Activated naive CD4-positive, alpha-beta T cell treated with anti-CD3 and anti-CD28 coated beads, Interleukin-2, amount 50 U/mL, for 24 hours (primary cell): Measurements from ENCODE around the gene PEF1.

ENCODE experiments used
- H3K27ac Mint-ChIP-seq: one replicate; pipeline ENCODE4 v1.8.0; 2021; ENCODE audit warnings: mild to moderate bottlenecking, mixed read lengths
- H3K27me3 Mint-ChIP-seq: one replicate; pipeline ENCODE4 v1.8.0; 2021; ENCODE audit warnings: mixed read lengths
- H3K36me3 Mint-ChIP-seq: one replicate; pipeline ENCODE4 v1.8.0; 2021; ENCODE audit warnings: mixed read lengths
- H3K4me1 Mint-ChIP-seq: one replicate; pipeline ENCODE4 v1.8.0; 2021; ENCODE audit warnings: mixed read lengths
- H3K4me3 Mint-ChIP-seq: one replicate; pipeline ENCODE4 v1.8.0; 2021; ENCODE audit warnings: mild to moderate bottlenecking, mixed read lengths
- H3K9me3 Mint-ChIP-seq: one replicate; pipeline ENCODE4 v1.8.0; 2021; ENCODE audit warnings: mixed read lengths

Gene PEF1

DNA sequence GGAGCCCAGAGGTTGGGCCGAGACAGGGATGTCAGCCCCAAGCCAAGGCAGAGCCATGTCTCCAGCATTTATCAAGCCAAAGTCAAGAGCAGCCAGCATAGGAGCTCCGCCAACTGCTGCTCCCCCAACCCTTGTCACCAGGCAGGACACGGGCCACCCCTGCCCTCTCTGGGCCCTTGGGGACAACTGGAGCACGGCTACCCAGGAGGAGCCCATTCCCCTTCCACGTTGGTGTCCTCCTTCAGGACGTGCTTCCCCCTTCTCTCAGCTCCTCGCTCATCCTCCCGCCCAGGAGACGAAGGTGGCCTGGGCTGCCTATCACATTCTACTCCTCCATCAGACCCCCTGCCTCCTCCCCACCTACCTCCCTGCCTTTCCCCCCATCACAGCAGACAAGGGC, 19.9 kb upstream of the PEF1 start:
- H3K4me3 Mint-ChIP-seq: no peak overlapping the region
- no peak overlapping the region for H3K27ac Mint-ChIP-seq
- no peaks in the 10 kb centered on the region for H3K36me3 Mint-ChIP-seq
- H3K4me1 Mint-ChIP-seq: peaks cover 2% of the 10 kb centered on the region
- H3K27me3 Mint-ChIP-seq: peaks cover 3% of the 10 kb centered on the region
- H3K9me3 Mint-ChIP-seq: no peaks in the 10 kb centered on the region

DNA sequence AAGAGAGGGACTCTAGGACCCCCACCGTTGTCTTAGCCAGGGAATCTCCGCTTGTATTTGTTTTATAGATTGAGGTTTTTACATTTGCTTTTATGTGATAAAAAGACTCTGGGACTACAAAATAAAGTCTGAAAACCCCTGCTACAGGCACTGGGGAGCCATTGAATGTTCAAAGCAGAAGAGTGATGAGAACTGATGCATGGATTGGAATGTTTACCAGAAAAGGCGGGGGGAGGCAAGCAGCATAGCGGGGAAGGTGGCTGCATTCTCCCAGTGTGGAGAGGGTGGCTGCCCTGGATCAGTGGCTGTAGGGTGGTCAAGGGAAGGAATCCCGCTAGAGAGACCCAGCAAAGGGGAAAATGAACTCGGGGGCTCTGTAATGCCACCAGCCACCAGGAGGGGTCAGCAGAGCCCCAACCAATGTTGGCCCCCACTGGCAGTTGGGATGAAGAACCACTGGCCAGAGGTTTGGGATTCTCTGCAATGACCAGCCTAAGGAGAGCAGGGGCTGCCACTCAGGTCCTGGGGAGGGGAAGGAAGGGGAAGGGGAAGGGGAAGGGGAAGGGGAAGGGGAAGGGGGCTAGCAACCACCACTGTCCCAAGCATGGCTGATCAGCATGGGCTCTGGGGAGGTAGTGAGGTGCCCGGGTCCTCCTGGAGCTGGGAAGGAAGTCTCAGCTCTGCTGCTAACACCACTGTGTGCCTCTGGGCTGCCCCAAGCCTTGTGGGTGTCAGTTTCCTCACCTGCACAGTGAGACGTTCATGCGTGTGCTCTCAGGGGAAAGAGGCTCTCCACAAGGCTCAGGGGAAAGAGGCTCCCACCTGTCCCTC, 19.2 kb upstream of the PEF1 start:
- Mint-ChIP-seq H3K4me3 (no peak overlapping the region), H3K36me3 (no peaks in the 10 kb centered on the region), H3K9me3 (no peaks in the 10 kb centered on the region), H3K4me1 (no peaks in the 10 kb centered on the region), H3K27me3 (no peaks in the 10 kb centered on the region), H3K27ac (no peak overlapping the region)

DNA sequence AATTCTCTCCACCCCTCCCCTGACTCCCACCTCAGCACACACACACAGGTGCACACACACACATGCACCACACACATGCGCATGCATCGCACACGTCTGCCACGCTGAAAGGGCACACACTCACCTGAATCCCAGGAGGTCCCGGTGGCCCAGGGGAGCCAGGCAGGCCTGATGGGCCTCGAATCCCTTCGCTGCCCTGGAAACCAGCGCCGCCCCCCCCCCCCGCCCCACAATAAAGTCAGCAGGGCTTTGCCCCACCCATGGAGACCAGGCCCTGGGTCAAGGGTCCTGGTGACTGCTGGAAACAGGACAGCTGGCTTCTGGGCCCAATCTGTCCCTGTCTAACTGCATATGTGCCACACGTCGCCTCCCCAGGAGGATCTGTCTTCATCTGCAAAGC, 17.8 kb upstream of the PEF1 start:
- Mint-ChIP-seq H3K36me3 (no peaks in the 10 kb centered on the region), H3K27me3 (no peaks in the 10 kb centered on the region), H3K27ac (no peak overlapping the region), H3K9me3 (no peaks in the 10 kb centered on the region), H3K4me1 (no peaks in the 10 kb centered on the region), H3K4me3 (no peak overlapping the region)

DNA sequence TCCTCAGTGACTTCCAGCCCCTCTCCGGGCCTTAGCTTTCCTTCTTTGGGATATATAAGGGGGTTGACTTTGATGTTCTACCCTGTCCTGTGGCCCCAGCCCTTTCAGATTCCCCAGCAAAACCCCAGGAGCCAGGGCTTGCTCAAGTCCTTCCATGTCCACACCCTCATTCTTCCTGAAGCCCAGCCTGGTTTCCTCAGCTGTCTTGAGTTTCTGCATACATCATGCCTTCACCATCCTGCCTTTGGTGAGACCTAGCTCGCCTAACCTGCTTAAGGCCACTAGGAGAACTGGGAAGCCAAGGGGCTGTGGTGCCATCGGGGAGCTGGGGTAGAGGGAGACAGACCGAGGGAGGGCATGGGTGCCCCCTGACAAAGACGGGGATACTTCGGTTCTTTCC, 17.2 kb upstream of the PEF1 start:
- no peak overlapping the region for H3K27ac Mint-ChIP-seq
- no peaks in the 10 kb centered on the region for H3K9me3 Mint-ChIP-seq
- no peaks in the 10 kb centered on the region for H3K27me3 Mint-ChIP-seq
- H3K4me1 Mint-ChIP-seq: no peaks in the 10 kb centered on the region
- no peak overlapping the region for H3K4me3 Mint-ChIP-seq
- no peaks in the 10 kb centered on the region for H3K36me3 Mint-ChIP-seq

DNA sequence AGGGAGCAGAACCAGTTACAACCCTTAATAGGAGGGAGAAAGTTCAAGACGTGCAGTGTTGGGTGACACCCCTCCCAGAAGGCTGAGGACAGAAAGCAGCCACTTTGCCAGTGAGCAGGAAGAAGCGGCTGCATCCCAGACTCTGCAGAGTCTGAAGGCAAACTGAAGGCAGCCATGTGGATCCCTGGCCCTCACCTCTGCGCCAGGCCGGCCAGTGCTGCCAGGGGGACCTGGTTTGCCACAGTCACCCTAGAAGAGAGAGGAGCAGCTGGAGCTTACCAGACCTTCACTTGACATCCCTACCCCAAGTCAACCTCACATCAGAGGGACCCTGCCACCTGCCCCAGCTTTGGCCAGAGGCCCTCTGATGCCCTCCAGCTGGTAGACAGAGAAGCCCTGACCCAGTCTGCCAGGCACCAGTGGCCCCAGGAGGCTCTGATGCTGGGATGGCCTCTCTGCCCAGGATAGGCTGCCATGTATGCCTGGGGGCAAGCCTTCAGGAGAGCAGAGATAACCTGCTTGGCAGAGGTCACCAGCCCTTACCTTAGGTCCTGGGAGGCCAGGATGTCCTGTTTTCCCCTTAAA, 16.3 kb upstream of the PEF1 start:
- Mint-ChIP-seq H3K9me3 (no peaks in the 10 kb centered on the region), H3K27me3 (no peaks in the 10 kb centered on the region), H3K27ac (no peak overlapping the region), H3K36me3 (no peaks in the 10 kb centered on the region), H3K4me1 (no peaks in the 10 kb centered on the region), H3K4me3 (no peak overlapping the region)

DNA sequence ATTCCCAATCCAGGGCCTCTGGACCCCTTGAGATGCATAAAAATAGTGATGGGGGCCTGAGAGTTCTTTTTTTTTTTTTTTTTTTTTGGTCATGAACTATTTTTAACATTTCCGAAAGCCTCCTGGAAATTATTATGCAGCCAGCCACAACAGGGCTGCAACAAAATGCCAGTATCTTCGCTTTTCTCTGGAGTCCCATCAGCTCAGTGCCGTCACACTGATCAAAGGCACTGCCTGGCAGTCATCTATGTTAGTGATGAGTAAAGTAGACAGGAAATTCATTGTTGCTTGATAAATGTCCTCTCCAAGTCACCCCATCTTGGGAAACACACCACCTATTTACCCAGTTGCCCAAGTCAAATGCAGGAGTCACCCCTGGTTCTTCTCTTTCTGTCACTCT, 15.2 kb upstream of the PEF1 start:
- Mint-ChIP-seq H3K4me3 (no peak overlapping the region), H3K36me3 (no peaks in the 10 kb centered on the region), H3K4me1 (no peaks in the 10 kb centered on the region), H3K27ac (no peak overlapping the region), H3K27me3 (no peaks in the 10 kb centered on the region), H3K9me3 (no peaks in the 10 kb centered on the region)

DNA sequence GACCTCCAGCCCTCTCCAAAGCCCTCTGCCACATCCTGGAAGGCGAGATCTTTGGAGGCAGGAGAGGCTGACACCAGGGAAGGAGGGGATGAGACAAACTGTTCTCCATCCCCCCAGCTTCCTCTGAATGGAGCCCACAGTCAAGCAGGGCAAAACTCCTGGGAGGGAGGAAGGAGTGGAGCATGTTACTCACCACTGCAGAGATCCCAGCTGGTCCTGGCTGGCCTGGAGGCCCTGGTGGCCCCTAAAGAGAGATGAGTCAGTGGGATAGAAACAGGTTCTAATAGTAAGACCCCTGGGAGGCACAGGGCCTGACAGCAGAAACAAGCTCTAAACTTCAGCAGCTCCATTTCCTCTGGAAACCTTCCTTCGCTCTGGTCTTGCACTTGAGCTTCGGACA, 14.0 kb upstream of the PEF1 start:
- Mint-ChIP-seq H3K4me3 (no peak overlapping the region), H3K9me3 (no peaks in the 10 kb centered on the region), H3K4me1 (no peaks in the 10 kb centered on the region), H3K27ac (no peak overlapping the region), H3K27me3 (no peaks in the 10 kb centered on the region), H3K36me3 (no peaks in the 10 kb centered on the region)

DNA sequence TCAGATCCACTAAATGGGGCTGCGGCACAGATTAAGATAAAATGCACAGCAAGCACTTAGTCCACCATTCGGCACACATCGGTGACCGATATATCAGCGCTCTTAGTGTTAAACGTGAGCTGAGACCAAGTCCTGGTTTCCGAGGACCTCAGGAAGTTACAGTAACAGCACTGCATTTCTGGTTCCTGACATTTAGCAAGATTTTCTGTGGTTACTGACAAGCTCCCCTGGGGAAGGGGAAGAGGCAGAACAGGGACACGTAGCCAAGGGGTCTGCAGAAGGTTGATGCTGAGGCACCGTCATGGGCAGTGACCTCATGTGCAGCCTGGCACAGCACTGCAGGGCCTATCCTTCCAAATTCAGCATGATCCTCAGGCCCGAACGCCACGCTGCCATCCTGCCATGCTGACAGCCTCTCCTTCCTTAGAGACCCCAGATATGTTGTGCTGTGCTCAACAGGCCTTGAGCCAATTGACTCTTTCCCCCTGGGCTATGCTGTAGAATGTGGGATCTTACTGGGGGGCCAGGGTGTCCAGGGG, 13.4 kb upstream of the PEF1 start:
- no peak overlapping the region for H3K4me3 Mint-ChIP-seq
- H3K9me3 Mint-ChIP-seq: no peaks in the 10 kb centered on the region
- H3K27ac Mint-ChIP-seq: no peak overlapping the region
- H3K4me1 Mint-ChIP-seq: no peaks in the 10 kb centered on the region
- H3K27me3 Mint-ChIP-seq: no peaks in the 10 kb centered on the region
- no peaks in the 10 kb centered on the region for H3K36me3 Mint-ChIP-seq

DNA sequence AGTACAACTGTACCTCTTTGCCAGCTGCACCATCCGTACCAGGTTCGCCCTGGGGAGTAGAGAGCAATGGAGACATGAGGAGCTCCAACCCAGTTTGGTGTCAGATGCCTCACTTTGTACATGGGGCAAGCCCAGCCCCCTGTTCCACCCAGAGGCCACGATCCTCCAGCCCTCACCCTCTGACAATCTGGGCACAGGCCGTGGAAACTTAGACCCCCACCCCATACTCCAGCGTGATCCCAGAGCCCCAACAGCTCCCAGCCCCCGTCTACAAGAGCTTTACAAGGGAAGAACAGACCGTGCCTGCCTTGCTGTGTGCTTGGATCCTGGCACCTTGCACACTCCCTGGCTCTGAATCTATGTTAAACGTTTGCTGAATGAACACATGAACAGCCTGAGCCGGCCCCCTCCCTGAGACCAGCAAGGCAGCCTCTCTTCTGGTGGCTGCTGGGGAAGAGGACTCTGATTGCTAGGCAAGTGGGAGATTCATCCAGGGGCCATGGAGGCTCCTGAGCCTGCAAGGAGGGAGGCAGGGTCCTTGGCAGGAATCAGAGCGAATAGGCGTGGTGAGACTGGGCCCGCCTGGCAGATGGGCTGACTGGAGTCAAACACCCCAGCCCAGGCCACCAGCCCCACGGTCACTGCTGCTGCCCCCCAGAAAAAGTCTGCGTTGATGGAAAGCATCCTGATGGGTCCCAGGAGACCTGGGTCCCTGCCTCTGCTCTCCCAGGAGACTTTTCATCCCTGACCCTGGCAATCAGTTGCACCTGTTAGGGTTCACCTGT, 12.5 kb upstream of the PEF1 start:
- H3K27me3 Mint-ChIP-seq: no peaks in the 10 kb centered on the region
- H3K9me3 Mint-ChIP-seq: no peaks in the 10 kb centered on the region
- H3K4me1 Mint-ChIP-seq: no peaks in the 10 kb centered on the region
- H3K4me3 Mint-ChIP-seq: no peak overlapping the region
- no peak overlapping the region for H3K27ac Mint-ChIP-seq
- H3K36me3 Mint-ChIP-seq: no peaks in the 10 kb centered on the region

DNA sequence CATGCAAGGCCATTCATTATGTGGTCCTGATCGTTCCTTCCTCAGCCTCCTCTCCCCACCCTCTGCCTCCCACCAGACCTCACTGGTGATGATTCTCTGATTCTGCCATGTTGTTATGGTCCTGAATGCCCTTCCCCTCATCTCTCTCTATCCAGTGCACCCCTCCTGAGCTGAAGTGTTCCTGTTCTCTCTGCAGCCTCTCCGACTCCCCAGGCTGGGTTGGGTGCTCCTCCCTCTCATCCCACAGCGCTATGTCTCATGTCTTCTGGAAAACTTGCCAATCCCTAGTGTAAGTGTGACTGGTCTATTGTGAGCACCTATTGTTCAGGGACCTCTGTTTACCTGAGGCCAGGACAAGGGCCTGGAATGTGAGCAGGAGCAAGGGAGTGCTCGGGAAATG, 11.1 kb upstream of the PEF1 start:
- H3K27ac Mint-ChIP-seq: no peak overlapping the region
- no peaks in the 10 kb centered on the region for H3K36me3 Mint-ChIP-seq
- no peaks in the 10 kb centered on the region for H3K9me3 Mint-ChIP-seq
- no peaks in the 10 kb centered on the region for H3K4me1 Mint-ChIP-seq
- no peaks in the 10 kb centered on the region for H3K27me3 Mint-ChIP-seq
- no peak overlapping the region for H3K4me3 Mint-ChIP-seq

DNA sequence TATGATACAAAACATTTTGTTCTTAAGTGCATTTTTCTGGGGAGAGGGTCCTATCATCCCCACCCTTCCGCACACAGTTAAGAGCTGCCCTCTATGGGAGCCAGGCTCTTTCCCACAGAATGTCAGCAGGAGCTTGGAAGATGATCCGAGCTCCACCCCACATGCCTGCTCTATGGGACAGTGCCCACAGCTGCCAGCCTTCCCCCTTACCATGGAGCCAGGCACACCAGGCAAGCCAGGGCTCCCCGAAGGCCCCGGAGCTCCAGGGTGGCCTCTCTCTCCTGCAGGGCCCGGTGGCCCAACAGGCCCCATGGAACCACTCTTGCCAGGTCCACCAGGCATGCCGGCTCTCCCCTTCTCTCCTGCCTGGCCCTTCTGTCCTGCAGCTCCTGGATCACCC, 10.4 kb upstream of the PEF1 start:
- H3K4me1 Mint-ChIP-seq: no peaks in the 10 kb centered on the region
- H3K27me3 Mint-ChIP-seq: no peaks in the 10 kb centered on the region
- H3K9me3 Mint-ChIP-seq: no peaks in the 10 kb centered on the region
- no peaks in the 10 kb centered on the region for H3K36me3 Mint-ChIP-seq
- no peak overlapping the region for H3K27ac Mint-ChIP-seq
- H3K4me3 Mint-ChIP-seq: no peak overlapping the region

DNA sequence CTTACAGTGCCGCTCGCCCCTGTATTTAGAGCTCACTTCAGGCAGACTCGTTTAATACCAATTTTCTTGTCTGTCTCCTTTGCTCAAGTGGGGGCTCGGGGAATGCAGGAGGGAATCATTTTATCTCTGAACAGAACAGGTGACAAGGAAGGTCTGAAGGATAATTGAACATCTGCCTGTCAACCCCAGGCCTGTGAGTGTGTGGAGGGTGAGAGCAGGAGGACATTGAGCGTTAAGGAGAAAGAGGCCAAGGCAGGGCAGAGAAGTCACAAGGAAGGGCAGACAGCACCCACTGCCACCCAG, 9.7 kb upstream of the PEF1 start:
- no peaks in the 10 kb centered on the region for H3K4me1 Mint-ChIP-seq
- H3K27me3 Mint-ChIP-seq: no peaks in the 10 kb centered on the region
- H3K36me3 Mint-ChIP-seq: no peaks in the 10 kb centered on the region
- no peaks in the 10 kb centered on the region for H3K9me3 Mint-ChIP-seq
- no peak overlapping the region for H3K27ac Mint-ChIP-seq
- no peak overlapping the region for H3K4me3 Mint-ChIP-seq

DNA sequence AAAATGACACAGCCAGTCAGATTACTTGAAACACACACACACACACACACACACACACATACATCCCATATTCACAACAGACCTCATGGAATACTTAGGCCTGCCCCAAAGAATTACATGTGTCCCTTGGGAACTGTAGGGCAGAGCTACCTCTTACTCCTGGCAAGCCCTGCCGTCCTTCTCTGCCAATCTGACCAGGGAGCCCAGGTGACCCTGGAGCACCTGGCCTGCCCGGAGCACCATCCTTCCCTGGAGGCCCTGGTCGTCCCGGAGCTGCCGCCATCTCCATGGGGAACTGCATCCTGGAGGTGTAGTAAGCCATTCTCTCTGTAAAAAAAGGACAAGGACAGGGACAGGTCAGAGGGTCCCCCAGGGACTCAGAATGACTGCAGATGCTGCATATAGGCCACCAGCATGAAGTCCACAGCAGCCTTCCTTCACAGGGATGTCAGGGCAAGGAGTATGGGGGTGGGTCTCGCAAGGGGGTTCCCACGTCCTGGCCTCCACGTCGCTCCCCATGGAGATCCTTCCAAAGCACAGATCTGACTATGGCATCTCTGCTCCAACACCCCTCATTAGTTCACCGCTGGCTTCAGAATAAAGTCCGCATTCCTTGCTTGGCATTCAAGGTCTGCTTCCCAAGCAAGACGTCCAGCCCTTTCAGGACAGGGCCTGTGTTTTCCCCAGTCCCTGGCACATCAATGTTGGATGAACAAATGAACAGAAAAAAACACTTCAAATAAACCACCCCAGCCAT, 9.2 kb upstream of the PEF1 start:
- no peaks in the 10 kb centered on the region for H3K27me3 Mint-ChIP-seq
- no peaks in the 10 kb centered on the region for H3K4me1 Mint-ChIP-seq
- no peaks in the 10 kb centered on the region for H3K9me3 Mint-ChIP-seq
- H3K36me3 Mint-ChIP-seq: no peaks in the 10 kb centered on the region
- H3K27ac Mint-ChIP-seq: no peak overlapping the region
- no peak overlapping the region for H3K4me3 Mint-ChIP-seq

DNA sequence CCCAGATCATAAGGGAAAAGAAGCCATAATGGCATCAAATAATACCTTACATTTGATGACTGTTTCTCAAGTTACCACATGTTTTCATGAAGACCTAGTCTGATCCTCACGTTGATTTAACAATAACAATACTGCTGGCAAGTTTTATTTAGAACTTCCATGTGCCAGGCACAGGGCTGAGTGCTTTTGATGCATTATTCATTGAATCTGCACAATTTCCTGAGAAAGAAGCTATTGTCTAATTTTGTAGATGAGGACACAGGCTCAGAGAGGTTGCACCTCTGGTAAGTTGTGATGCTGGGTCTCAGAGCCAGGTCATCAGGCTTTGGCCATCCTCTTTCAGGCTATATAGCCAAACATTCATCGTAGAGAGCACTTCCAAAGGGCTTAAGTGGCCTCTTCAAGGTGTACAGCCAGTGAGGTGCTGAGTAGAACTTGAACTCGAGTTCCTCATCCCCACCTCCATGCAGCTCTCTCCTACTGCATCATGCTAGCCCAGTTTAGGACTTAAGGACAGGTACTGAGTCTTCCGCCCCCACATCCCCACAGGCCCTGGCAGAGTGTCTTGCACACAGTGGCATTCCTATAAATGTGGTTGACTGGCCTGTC, 8.3 kb upstream of the PEF1 start:
- no peaks in the 10 kb centered on the region for H3K9me3 Mint-ChIP-seq
- H3K36me3 Mint-ChIP-seq: no peaks in the 10 kb centered on the region
- H3K27ac Mint-ChIP-seq: no peak overlapping the region
- H3K27me3 Mint-ChIP-seq: no peaks in the 10 kb centered on the region
- no peak overlapping the region for H3K4me3 Mint-ChIP-seq
- H3K4me1 Mint-ChIP-seq: no peaks in the 10 kb centered on the region

DNA sequence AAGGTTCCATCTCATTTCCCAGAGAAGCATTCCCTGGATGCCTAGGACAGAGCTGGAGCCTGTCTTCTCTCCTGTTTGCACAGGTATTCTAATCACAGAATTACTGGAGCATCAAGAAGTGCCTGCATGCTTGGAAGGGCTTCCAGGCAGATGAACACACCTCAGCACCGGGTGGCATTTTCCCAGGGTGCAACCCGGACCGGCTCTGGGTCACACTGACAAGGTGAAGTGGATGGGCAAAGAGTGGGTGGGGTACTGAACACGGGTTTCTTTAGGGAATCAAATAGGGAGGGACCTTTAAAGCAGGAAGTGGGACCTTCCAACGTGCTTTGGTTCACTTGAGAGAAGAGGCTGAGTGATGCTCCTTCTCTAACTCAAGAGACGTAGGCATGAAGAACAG, 7.1 kb upstream of the PEF1 start:
- Mint-ChIP-seq H3K9me3 (no peaks in the 10 kb centered on the region), H3K36me3 (peaks cover 2% of the 10 kb centered on the region), H3K27me3 (no peaks in the 10 kb centered on the region), H3K4me3 (no peak overlapping the region), H3K4me1 (peaks cover 4% of the 10 kb centered on the region), H3K27ac (no peak overlapping the region)
